Fibroblast of lung (primary cell): Measurements from ENCODE around the gene WNT6. TPM values are rescaled to one million over a fixed set of nuclear protein-coding genes. Genes with fewer than 3 reads are reported as not detected.
A peak's percentile ranks its signal among the peaks of the same experiment; 100 is the strongest.

Source experiments
- DNase-seq, 2 donors: peaks; one replicate each; pipeline versions ENCODE4 v3.0.0 to v3.0.0-alpha.2; 2010; ENCODE audit warnings: low read depth in 2 of 2
- H2AFZ ChIP-seq: 2 replicates; pipeline ENCODE4 v1.5.1; 2012; ENCODE audit warnings: low read length, control low read depth, inconsistent platforms
- H3K27ac ChIP-seq: 2 replicates; pipeline ENCODE4 v1.5.1; 2011; ENCODE audit warnings: low read length, control low read depth; ENCODE audit not compliant: insufficient read depth
- H3K27me3 ChIP-seq: 2 replicates; pipeline ENCODE4 v1.5.1; 2011; ENCODE audit warnings: mild to moderate bottlenecking, low read length; ENCODE audit not compliant: control insufficient read depth, insufficient read depth
- H3K36me3 ChIP-seq: 2 replicates; pipeline ENCODE4 v1.5.1; 2011; ENCODE audit warnings: low read length; ENCODE audit not compliant: control insufficient read depth, insufficient read depth
- H3K4me1 ChIP-seq: 2 replicates; pipeline ENCODE4 v1.5.1; 2011; ENCODE audit warnings: low read length; ENCODE audit not compliant: control insufficient read depth, insufficient read depth; ENCODE audit errors: extremely low read depth
- H3K4me2 ChIP-seq: 2 replicates; pipeline ENCODE4 v1.5.1; 2011; ENCODE audit warnings: low read length, control low read depth; ENCODE audit not compliant: insufficient read depth; ENCODE audit errors: extremely low read depth
- H3K4me3 ChIP-seq, 4 experiments: fragments of 200-600 bp in 1 of 4; sonication (generic) in 1 of 4; replicated peaks in 1 of 4; 2 replicates each; pipeline ENCODE4 v1.5.1; 2011 to 2016; ENCODE audit warnings: low read length in 4 of 4, low read depth in 3 of 4, mild to moderate bottlenecking in 3 of 4, control low read depth in 2 of 4, inconsistent platforms in 1 of 4, mixed read lengths in 1 of 4; ENCODE audit not compliant: insufficient read depth in 1 of 4; ENCODE audit errors: control extremely low read depth in 1 of 4
- H3K79me2 ChIP-seq: 2 replicates; pipeline ENCODE4 v1.5.1; 2012; ENCODE audit warnings: mild to moderate bottlenecking, low read length, inconsistent platforms; ENCODE audit not compliant: control insufficient read depth, insufficient read depth
- H3K9ac ChIP-seq: 2 replicates; pipeline ENCODE4 v1.5.1; 2011; ENCODE audit warnings: mild to moderate bottlenecking, low read length, control low read depth; ENCODE audit not compliant: insufficient read depth
- H3K9me3 ChIP-seq: 2 replicates; pipeline ENCODE4 v1.5.1; 2012; ENCODE audit warnings: low read depth, low read length; ENCODE audit not compliant: control insufficient read depth, insufficient read depth
- H4K20me1 ChIP-seq: 2 replicates; pipeline ENCODE4 v1.5.1; 2011; ENCODE audit warnings: low read length; ENCODE audit not compliant: control insufficient read depth, insufficient read depth; ENCODE audit errors: extremely low read depth
- CTCF ChIP-seq, 2 donors: IDR thresholded peaks in 1 of 2; conservative IDR thresholded peaks in 1 of 2; 1 replicate in 1 of 2; 2 replicates in 1 of 2; pipeline ENCODE4 v1.5.1; 2011 to 2012; ENCODE audit warnings: low read length in 2 of 2, control low read depth in 1 of 2, inconsistent platforms in 1 of 2, low read depth in 1 of 2, mild to moderate bottlenecking in 1 of 2
- EZH2 ChIP-seq: IDR thresholded peaks from 2 replicates; pipeline ENCODE4 v1.5.1; 2012; ENCODE audit warnings: low read length, control low read depth, mild to moderate bottlenecking; ENCODE audit errors: missing control alignments
- polyA minus RNA-seq: library from RNA; depleted of rRNA, polyadenylated mRNA; stranded (reverse); fragments of >200 nt; gene quantifications from 2 replicates; pipeline ENCODE4 v1.2.3, GENCODE V29; 2011; ENCODE audit warnings: low replicate concordance
- polyA plus RNA-seq, 2 donors: library from polyadenylated mRNA; depleted of rRNA in 1 of 2; stranded (reverse) in 1 of 2; unstranded in 1 of 2; fragments of >200 nt; gene quantifications; 2 replicates each; pipeline ENCODE4 v1.2.1, GENCODE V29; 2011 to 2012; ENCODE audit warnings: missing spikeins in 1 of 2
- total RNA-seq: library from RNA; depleted of rRNA; stranded (reverse); fragments of >200 nt; gene quantifications from 2 replicates; pipeline ENCODE4 v1.2.1, GENCODE V29; 2014

The WNT6 gene
- total RNA-seq, result not detected in 2 replicates
- not detected in 2 replicates for polyA plus RNA-seq
- not detected in 2 replicates for polyA plus RNA-seq (2012)
- not detected in 2 replicates for polyA minus RNA-seq

DNA sequence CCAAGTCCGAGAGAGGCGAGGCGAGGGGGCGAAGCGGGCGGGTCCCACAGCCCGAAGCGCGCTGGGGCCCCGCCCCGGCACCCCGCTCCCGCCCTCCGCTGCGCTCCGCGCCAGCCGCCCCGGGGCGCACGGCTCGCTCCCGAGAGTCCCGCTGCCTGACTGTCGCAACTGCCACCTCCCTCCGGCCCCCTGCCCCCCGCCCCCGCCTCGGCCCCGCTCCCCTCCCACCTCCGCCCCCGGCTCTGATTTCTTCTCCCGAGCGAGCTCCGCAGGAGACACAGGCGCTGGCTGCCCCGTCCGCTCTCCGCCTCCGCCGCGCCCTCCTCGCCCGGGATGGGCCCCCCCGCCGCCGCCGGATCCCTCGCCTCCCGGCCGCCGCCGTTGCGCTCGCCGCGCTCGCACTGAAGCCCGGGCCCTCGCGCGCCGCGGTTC is at the start of gene WNT6:
Gene WNT6, plus strand, starts transcription at position 250 of the 432 bp plus-strand sequence. CDS start 233 bp downstream, outside the sequence.
- Histone ChIP-seq H3K79me2 (no peaks in the 10 kb centered on the region), H3K4me3 (peak within 1 kb of the TSS in 1 of 4 experiments; percentile 10), H3K9ac (no peak within 1 kb of the TSS), H3K4me2 (no peak within 1 kb of the TSS), H3K27ac (no peak within 1 kb of the TSS), H3K9me3 (no peaks in the 10 kb centered on the region), H4K20me1 (no peaks in the 10 kb centered on the region), H3K36me3 (no peaks in the 10 kb centered on the region), H3K27me3 (peaks cover 58% of the 10 kb centered on the region), H3K4me1 (no peaks in the 10 kb centered on the region), H2AFZ (no peak within 1 kb of the TSS)
- no peak for DNase-seq
- TF ChIP-seq EZH2, result no peak
- no peak for TF ChIP-seq CTCF (conservative IDR thresholded peaks at IDR 0.05 in 1 of 2, IDR thresholded peaks at IDR 0.05 in 1 of 2; ENCODE audit: low read depth in 1 of 2, low read length in 2 of 2)

DNA sequence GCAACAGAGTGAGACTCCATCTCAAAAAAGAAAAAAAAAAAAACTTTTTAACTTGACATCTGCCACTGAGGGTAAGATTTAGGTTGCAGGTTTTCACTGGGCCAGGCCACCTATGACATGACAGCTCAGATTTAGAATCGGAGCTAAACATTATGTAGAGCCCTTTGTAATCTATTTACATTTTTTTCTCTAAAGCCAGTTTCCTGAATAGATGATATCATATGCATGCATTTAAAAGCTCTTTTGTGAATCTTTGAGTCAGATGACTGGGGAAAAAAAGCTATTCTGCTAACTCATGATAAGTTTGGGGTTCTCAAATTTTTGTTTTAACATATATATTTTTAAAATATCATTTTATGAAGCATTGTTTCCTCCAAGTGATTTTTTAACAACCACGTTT is 49.3 kb upstream of the WNT6 start:
- TF ChIP-seq CTCF (conservative IDR thresholded peaks at IDR 0.05 in 1 of 2, IDR thresholded peaks at IDR 0.05 in 1 of 2; ENCODE audit: low read depth in 1 of 2, low read length in 2 of 2) (no peak), EZH2 (no peak)
- H3K9me3 ChIP-seq, result no peaks in the 10 kb centered on the region
- H3K79me2 ChIP-seq, result no peaks in the 10 kb centered on the region
- no peak overlapping the region for H3K4me3 ChIP-seq
- H3K9ac ChIP-seq, result no peak overlapping the region
- H3K27me3 ChIP-seq, result no peaks in the 10 kb centered on the region
- H3K27ac ChIP-seq, result no peak overlapping the region
- H3K4me1 ChIP-seq, result peaks cover 3% of the 10 kb centered on the region
- H2AFZ ChIP-seq, result no peak overlapping the region
- no peaks in the 10 kb centered on the region for H4K20me1 ChIP-seq
- H3K36me3 ChIP-seq, result no peaks in the 10 kb centered on the region
- no peak for DNase-seq
- no peak overlapping the region for H3K4me2 ChIP-seq

- H3K79me2 ChIP-seq, result no peaks in the 10 kb centered on the region
- H3K27me3 ChIP-seq, result no peaks in the 10 kb centered on the region
- peak; percentile 10 to 15 for DNase-seq
- no peaks in the 10 kb centered on the region for H3K9me3 ChIP-seq
- H3K4me3 ChIP-seq, result no peak overlapping the region
- H3K9ac ChIP-seq, result no peak overlapping the region
- no peaks in the 10 kb centered on the region for H4K20me1 ChIP-seq
- H3K4me1 ChIP-seq, result peaks cover 3% of the 10 kb centered on the region
- TF ChIP-seq CTCF (conservative IDR thresholded peaks at IDR 0.05 in 1 of 2, IDR thresholded peaks at IDR 0.05 in 1 of 2; ENCODE audit: low read depth in 1 of 2, low read length in 2 of 2) (no peak), EZH2 (no peak)
- no peak overlapping the region for H2AFZ ChIP-seq
- H3K27ac ChIP-seq, result no peak overlapping the region
- no peaks in the 10 kb centered on the region for H3K36me3 ChIP-seq
- H3K4me2 ChIP-seq, result no peak overlapping the region
Measured at GRCh38 chr2:218811382-218811781, 48.2 kb upstream of the WNT6 start.
